Body of pancreas (tissue), 4 donors: Measurements from ENCODE around the gene RNU5B-1. TPM values are rescaled to one million over a fixed set of nuclear protein-coding genes. Genes with fewer than 3 reads are reported as not detected.
A peak's percentile ranks its signal among the peaks of the same experiment; 100 is the strongest.

Source experiments
- ATAC-seq: fragments of 150-250 bp; one replicate; pipeline ENCODE4 v1.9.1; 2016
- DNase-seq, 4 donors: peaks; one replicate each; pipeline ENCODE4 v3.0.0-alpha.2; 2019
- H3K27ac ChIP-seq, 4 donors: fragments of 200-600 bp; sonication (generic); 1 replicate in 3 of 4; 2 replicates in 1 of 4; pipeline versions ENCODE4 v1.5.1 to v1.6.1; 2016 to 2019; ENCODE audit warnings: mild to moderate bottlenecking in 1 of 4, mixed read lengths in 1 of 4, moderate library complexity in 1 of 4
- H3K27me3 ChIP-seq, 2 donors: fragments of 200-600 bp; sonication (generic); one replicate each; pipeline ENCODE4 v1.6.0; 2016; ENCODE audit warnings: mild to moderate bottlenecking in 1 of 2
- H3K36me3 ChIP-seq, 2 donors: fragments of 200-600 bp; sonication (generic); replicated peaks in 1 of 2; 2 replicates each; pipeline ENCODE4 v1.5.1; 2016; ENCODE audit warnings: low read depth in 2 of 2; ENCODE audit not compliant: insufficient read depth in 1 of 2
- H3K4me1 ChIP-seq: fragments of 200-600 bp; sonication (generic); one replicate; pipeline ENCODE4 v1.6.0; 2016
- H3K4me3 ChIP-seq, 2 donors: fragments of 200-600 bp; sonication (generic); 1 replicate in 1 of 2; 2 replicates in 1 of 2; pipeline ENCODE4 v1.5.1; 2016 to 2019
- H3K9me3 ChIP-seq, 3 donors: fragments of 200-600 bp; sonication (generic); 1 replicate in 2 of 3; 2 replicates in 1 of 3; pipeline ENCODE4 v1.5.1; 2016
- POLR2A ChIP-seq, 3 donors: fragments of 450-650 bp; IDR thresholded peaks; one replicate each; pipeline ENCODE4 v1.6.1; 2016; ENCODE audit warnings: antibody characterized with exemption in 3 of 3, mild to moderate bottlenecking in 2 of 3
- WGBS, 2 donors: methylation state at CpG; one replicate each; pipeline ENCODE4 v1.1.5; 2017; 5-methylcytosine and 5-hydroxymethylcytosine counted together
- intact Hi-C: fragments of 100-400 bp; cut with DNase I; formaldehyde crosslinking; loops from one replicate; pipeline ENCODE4 v1.15.1; 2023
- total RNA-seq, 2 donors: library from RNA; depleted of rRNA; stranded (reverse); fragments of >200 nt; gene quantifications; one replicate each; pipeline ENCODE4 v1.1.0, GENCODE V29; 2016
- TF ChIP-seq, protein P1 (sequence below), 7 experiments: fragments of 450-650 bp in 4 of 7; fragments of 200-600 bp in 3 of 7; sonication (generic) in 3 of 7; IDR thresholded peaks; one replicate each; pipeline ENCODE4 v1.5.1; 2016 to 2019; ENCODE audit warnings: antibody characterized with exemption in 7 of 7

The RNU5B-1 gene
- total RNA-seq, 2 donors from 2014 or later = not detected

DNA sequence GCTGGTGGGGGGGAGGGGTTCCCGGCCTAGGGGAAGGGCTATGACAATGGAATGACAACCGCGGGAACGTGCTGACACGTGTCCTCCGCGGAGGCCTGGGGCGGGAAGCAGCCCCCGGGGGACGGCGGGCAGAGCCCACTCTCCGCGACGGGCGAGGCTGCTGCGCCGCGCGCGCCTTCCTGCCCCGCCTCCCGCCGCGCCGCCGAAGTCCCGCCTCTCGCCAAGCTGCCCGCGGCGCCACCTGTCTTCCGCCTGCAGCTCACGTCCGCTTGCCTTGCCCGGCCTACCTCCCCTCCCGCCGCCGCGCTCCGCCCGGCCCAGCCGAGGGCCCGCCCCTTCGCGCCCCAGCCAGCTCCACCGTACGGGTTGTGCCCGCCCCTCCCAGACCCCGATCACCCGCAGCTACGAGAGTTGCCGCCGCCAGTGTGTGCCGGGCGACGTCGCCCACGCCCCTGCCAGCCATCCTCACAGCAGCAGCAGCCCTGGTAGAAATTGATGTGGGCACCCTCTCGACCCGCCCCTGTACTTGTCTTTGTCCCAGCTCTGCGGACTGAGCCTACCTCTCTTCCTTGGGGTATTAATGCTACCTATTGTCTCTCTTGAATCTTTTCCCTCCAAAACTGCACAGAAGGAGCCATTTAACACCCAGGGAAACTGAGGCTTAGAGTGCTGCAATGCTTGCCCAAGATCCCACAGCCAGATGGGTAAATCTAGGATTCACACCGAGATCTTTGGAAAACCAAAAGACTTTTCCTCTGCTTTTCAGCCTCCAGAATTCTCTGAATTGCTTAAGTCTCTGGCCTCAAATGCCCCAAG is 17.6 kb upstream of the RNU5B-1 start, which contains the start of gene PARP16:
Gene PARP16 (minus strand): TSS at position 180 of the 816 bp plus-strand sequence. CDS start 457 bp downstream, outside the sequence.
- peak; percentile 92 to 95 (median 94) for DNase-seq
- H3K27me3 ChIP-seq = no peaks in the 10 kb centered on the region
- H3K4me3 ChIP-seq = peak within 1 kb of the TSS; percentile 38 to 52
- 4 to 22% methylated on average over 4 to 27 of the region's 62 CpGs for WGBS, 2 donors
- TF ChIP-seq POLR2A (IDR thresholded peaks at IDR 0.05) = peak; percentile 74 to 83 (median 80)
- TF ChIP-seq, protein P1, sequence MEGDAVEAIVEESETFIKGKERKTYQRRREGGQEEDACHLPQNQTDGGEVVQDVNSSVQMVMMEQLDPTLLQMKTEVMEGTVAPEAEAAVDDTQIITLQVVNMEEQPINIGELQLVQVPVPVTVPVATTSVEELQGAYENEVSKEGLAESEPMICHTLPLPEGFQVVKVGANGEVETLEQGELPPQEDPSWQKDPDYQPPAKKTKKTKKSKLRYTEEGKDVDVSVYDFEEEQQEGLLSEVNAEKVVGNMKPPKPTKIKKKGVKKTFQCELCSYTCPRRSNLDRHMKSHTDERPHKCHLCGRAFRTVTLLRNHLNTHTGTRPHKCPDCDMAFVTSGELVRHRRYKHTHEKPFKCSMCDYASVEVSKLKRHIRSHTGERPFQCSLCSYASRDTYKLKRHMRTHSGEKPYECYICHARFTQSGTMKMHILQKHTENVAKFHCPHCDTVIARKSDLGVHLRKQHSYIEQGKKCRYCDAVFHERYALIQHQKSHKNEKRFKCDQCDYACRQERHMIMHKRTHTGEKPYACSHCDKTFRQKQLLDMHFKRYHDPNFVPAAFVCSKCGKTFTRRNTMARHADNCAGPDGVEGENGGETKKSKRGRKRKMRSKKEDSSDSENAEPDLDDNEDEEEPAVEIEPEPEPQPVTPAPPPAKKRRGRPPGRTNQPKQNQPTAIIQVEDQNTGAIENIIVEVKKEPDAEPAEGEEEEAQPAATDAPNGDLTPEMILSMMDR (IDR thresholded peaks at IDR 0.05) = peak; percentile 21 to 92 (median 64)
- peak within 1 kb of the TSS; percentile 56 to 89 (median 81) for H3K27ac ChIP-seq
- peaks cover 16% of the 10 kb centered on the region for H3K4me1 ChIP-seq
- no peaks in the 10 kb centered on the region for H3K36me3 ChIP-seq
- intact Hi-C loops = no loop called here
- H3K9me3 ChIP-seq = no peaks in the 10 kb centered on the region
- ATAC-seq = peak; percentile 96

DNA sequence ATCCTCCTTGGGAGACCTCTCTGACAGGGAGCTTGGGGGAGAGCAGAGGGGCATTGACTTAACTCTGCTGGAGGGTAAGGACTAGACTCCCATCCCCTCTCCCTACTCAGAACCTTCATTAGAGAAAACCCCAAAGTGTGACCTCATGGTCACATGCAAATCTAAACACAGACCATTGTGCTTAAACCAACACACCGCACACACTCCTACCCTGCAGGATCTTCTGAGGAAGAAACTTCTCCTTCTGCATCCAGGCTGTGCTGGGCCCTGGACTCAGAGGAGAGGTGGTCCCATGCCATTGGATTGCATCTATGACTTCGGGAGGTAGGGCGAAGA is 17.0 kb upstream of the RNU5B-1 start:
- intact Hi-C loops = no loop called here
- H3K4me3 ChIP-seq = no peak overlapping the region
- H3K27me3 ChIP-seq = no peaks in the 10 kb centered on the region
- H3K9me3 ChIP-seq = no peaks in the 10 kb centered on the region
- no peak for TF ChIP-seq POLR2A (IDR thresholded peaks at IDR 0.05)
- TF ChIP-seq, protein P1 (IDR thresholded peaks at IDR 0.05) = no peak
- peaks cover 16% of the 10 kb centered on the region for H3K4me1 ChIP-seq
- 90 to 98% methylated on average over 3 of the region's 3 CpGs for WGBS, 2 donors
- DNase-seq (no peak), ATAC-seq (no peak)
- no peaks in the 10 kb centered on the region for H3K36me3 ChIP-seq
- peak overlapping the region; percentile 56 to 89 (median 81) for H3K27ac ChIP-seq

DNA sequence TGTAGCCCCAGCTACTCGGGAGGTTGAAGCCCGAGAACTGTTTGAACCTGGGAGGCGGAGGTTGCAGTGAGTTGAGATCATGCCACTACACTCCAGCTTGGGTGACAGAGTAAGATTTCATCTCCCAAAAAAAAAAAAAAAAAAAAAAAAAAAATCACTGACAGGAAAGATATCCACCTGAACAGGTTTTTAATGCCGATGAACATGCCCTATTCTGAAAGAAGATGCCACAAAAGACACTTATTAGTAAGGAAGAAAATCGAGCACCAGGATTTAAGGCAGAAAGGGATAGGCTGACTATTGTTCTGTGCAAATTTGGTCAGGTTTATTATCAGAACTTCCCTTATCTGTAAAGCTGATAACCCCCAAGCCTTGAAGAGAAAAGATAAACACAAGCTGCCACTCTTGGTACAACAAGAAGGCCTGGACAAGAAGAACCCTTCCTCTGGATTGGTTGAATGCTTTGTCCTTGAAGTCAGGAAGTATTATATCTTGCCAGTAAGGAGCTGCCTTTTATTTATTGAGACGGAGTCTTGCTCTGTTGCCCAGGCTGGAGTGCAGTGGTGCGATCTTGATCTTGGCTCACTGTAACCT is 15.1 kb upstream of the RNU5B-1 start:
- TF ChIP-seq POLR2A (IDR thresholded peaks at IDR 0.05) = no peak
- TF ChIP-seq, protein P1 (IDR thresholded peaks at IDR 0.05) = no peak
- intact Hi-C loops = no loop called here
- Histone ChIP-seq H3K4me3 (no peak overlapping the region), H3K36me3 (no peaks in the 10 kb centered on the region), H3K27me3 (no peaks in the 10 kb centered on the region), H3K4me1 (peaks cover 16% of the 10 kb centered on the region), H3K27ac (no peak overlapping the region), H3K9me3 (no peaks in the 10 kb centered on the region)
- ATAC-seq = no peak
- 63 to 66% methylated on average over 7 of the region's 7 CpGs for WGBS, 2 donors
- DNase-seq = no peak

DNA sequence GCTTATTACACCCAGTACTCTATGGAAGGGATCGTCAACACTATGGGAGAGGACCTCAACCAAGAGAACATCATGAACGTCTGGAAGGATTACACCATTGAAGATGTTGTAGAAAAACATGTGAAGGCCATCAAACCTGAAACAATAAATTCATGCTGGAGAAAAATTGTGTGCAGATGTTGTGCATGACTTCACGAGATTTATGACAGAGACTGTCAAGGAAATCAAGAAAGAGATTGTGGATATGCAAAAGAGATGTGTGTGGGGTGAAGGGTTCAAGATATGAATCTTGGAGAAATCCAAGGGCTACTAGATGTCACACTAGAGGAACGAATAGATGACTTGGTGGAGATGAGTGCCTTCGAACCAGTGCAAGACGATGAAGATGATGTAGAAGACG is 14.2 kb upstream of the RNU5B-1 start:
- Histone ChIP-seq H3K27me3 (no peaks in the 10 kb centered on the region), H3K9me3 (no peaks in the 10 kb centered on the region), H3K27ac (no peak overlapping the region), H3K4me1 (peaks cover 15% of the 10 kb centered on the region), H3K36me3 (no peaks in the 10 kb centered on the region), H3K4me3 (no peak overlapping the region)
- no peak for TF ChIP-seq POLR2A (IDR thresholded peaks at IDR 0.05)
- TF ChIP-seq, protein P1 (IDR thresholded peaks at IDR 0.05) = no peak
- intact Hi-C loops = no loop called here
- no peak for DNase-seq
- 85 to 86% methylated on average over 7 of the region's 7 CpGs for WGBS, 2 donors
- no peak for ATAC-seq
